ENCODE results near the gene CNRIP1. TPM values are rescaled to one million over a fixed set of nuclear protein-coding genes. Genes with fewer than 3 reads are reported as not detected.
"Not testable (repeated sequence)": the region's sequence is repeated elsewhere in the genome, so short reads cannot be mapped to it uniquely, and the experiment has no call there.

The CNRIP1 gene
- total RNA-seq, 2 experiments from 2014 or later = not detected

- POLR2A ChIA-PET = no interaction called here
- no peak overlapping the region for H3K27ac Mint-ChIP-seq
- ATAC-seq (ENCODE audit: low read depth) = no peak
- H3K9me3 Mint-ChIP-seq = no peaks in the 10 kb centered on the region
- H3K27me3 Mint-ChIP-seq = peaks cover 23% of the 10 kb centered on the region
- no peaks in the 10 kb centered on the region for H3K4me1 Mint-ChIP-seq
- H3K36me3 Mint-ChIP-seq = no peaks in the 10 kb centered on the region
- H3K4me3 Mint-ChIP-seq = no peak overlapping the region
- DNase-seq = no peak
These were observed 33.1 kb upstream of the CNRIP1 start for GRCh38 chr2:68352651-68353391.

DNA sequence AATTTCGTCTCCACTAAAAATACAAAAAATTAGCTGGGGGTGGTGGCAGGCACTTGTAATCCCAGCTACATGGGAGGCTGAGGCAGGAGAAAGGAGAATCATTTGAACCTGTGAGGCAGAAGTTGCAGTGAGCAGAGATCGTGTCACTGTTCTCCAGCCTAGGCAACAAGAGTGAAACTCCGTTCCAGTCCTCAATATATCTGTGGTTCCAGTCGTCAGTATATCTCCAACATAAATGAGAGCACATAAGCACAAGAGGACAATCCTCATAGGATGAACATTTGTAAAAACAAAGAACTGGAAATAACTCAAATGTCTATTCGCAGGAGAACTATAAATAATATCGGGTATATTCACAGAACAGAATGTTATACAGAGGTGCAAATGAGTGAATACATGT lies 32.2 kb upstream of the CNRIP1 start:
- POLR2A ChIA-PET = no interaction called here
- Mint-ChIP-seq H3K4me3 (no peak overlapping the region), H3K36me3 (no peaks in the 10 kb centered on the region), H3K27me3 (peaks cover 29% of the 10 kb centered on the region), H3K27ac (no peak overlapping the region), H3K4me1 (no peaks in the 10 kb centered on the region), H3K9me3 (no peaks in the 10 kb centered on the region)
- no peak for DNase-seq
- ATAC-seq (ENCODE audit: low read depth) = no peak

DNA sequence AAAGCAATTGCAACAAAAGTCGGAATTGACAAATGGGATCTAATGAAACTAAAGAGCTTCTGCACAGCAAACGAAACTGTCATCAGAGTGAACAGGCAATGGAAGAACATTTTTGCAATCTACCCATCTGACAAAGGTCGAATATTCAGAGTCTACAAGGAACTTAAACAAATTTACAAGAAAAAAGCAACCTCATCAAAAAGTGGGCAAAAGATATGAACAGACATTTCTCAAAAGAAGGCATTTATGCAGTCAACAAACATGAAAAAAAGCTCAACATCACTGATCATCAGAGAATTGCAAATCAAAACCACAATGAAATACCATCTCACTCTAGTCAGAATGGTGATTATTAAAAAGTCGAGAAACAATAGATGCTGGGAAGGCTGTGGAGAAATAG lies 29.3 kb upstream of the CNRIP1 start:
- H3K27ac Mint-ChIP-seq; H3K4me3 Mint-ChIP-seq; H3K36me3 Mint-ChIP-seq; POLR2A ChIA-PET; H3K9me3 Mint-ChIP-seq; DNase-seq; H3K4me1 Mint-ChIP-seq; ATAC-seq (ENCODE audit: low read depth): not testable (repeated sequence)
- peaks cover 32% of the 10 kb centered on the region for H3K27me3 Mint-ChIP-seq

- ATAC-seq (ENCODE audit: low read depth) (no peak), DNase-seq (no peak)
- peaks cover 55% of the 10 kb centered on the region for H3K27me3 Mint-ChIP-seq
- H3K27ac Mint-ChIP-seq = no peak overlapping the region
- H3K4me1 Mint-ChIP-seq = no peaks in the 10 kb centered on the region
- POLR2A ChIA-PET = no interaction called here
- H3K9me3 Mint-ChIP-seq = no peaks in the 10 kb centered on the region
- H3K36me3 Mint-ChIP-seq = no peaks in the 10 kb centered on the region
- H3K4me3 Mint-ChIP-seq = no peak overlapping the region
These were observed 25.6 kb upstream of the CNRIP1 start for GRCh38 chr2:68345129-68345875.

- no peak for ATAC-seq (ENCODE audit: low read depth)
- no peak overlapping the region for H3K27ac Mint-ChIP-seq
- no peak overlapping the region for H3K4me3 Mint-ChIP-seq
- DNase-seq = no peak
- H3K36me3 Mint-ChIP-seq = no peaks in the 10 kb centered on the region
- H3K4me1 Mint-ChIP-seq = no peaks in the 10 kb centered on the region
- peaks cover 56% of the 10 kb centered on the region for H3K27me3 Mint-ChIP-seq
- no peaks in the 10 kb centered on the region for H3K9me3 Mint-ChIP-seq
- POLR2A ChIA-PET = no interaction called here
These were observed 24.3 kb upstream of the CNRIP1 start for GRCh38 chr2:68344031-68344430.

DNA sequence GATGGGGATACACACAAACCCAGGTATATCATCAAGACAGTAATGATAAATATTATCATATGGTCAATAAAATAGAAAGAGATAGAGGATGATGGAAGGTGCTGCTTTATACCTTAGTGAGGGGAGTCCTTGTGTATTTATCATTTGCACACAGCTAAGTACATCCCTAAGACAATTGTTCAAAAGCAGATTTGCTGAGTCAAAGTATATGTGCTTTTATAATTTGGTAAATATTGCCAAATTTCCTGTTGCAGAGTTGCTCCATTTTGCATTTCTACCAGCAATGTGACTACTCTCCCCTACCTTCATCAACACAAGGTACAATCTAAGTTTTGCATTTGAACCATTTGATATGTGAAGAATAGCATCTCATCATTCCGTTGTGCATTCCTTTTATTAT lies 22.7 kb upstream of the CNRIP1 start:
- ATAC-seq (ENCODE audit: low read depth) (no peak), DNase-seq (no peak)
- H3K36me3 Mint-ChIP-seq = no peaks in the 10 kb centered on the region
- H3K4me3 Mint-ChIP-seq = no peak overlapping the region
- H3K9me3 Mint-ChIP-seq = no peaks in the 10 kb centered on the region
- H3K27me3 Mint-ChIP-seq = peaks cover 44% of the 10 kb centered on the region
- no peaks in the 10 kb centered on the region for H3K4me1 Mint-ChIP-seq
- POLR2A ChIA-PET = no interaction called here
- H3K27ac Mint-ChIP-seq = no peak overlapping the region

GRCh38 chr2:68341583-68341982 lies 21.8 kb upstream of the CNRIP1 start:
- ATAC-seq (ENCODE audit: low read depth) (no peak), DNase-seq (no peak)
- POLR2A ChIA-PET = interaction anchor here (0.7 kb wide), 1 partner anchor 65 kb away, joined by 3 read pairs; no protein-coding TSS in a partner anchor
- no peak overlapping the region for H3K4me3 Mint-ChIP-seq
- H3K36me3 Mint-ChIP-seq = no peaks in the 10 kb centered on the region
- H3K27me3 Mint-ChIP-seq = peaks cover 43% of the 10 kb centered on the region
- no peaks in the 10 kb centered on the region for H3K9me3 Mint-ChIP-seq
- no peak overlapping the region for H3K27ac Mint-ChIP-seq
- no peaks in the 10 kb centered on the region for H3K4me1 Mint-ChIP-seq

DNA sequence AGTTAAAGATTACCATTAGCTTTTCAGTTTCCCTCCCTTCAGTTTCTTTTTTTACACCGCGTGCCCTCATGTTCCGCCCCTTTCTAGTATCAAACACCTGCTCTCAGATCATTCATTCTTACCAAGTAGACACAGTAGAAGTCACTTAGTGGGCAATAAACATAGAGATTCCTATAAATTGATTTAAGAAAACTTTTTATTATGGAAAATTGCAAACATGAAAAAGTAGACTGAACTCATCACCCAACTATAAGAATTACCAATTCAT lies 21.2 kb upstream of the CNRIP1 start:
- H3K9me3 Mint-ChIP-seq = no peaks in the 10 kb centered on the region
- POLR2A ChIA-PET = no interaction called here
- no peak for ATAC-seq (ENCODE audit: low read depth)
- peaks cover 43% of the 10 kb centered on the region for H3K27me3 Mint-ChIP-seq
- no peak overlapping the region for H3K27ac Mint-ChIP-seq
- no peak for DNase-seq
- no peak overlapping the region for H3K4me3 Mint-ChIP-seq
- no peaks in the 10 kb centered on the region for H3K4me1 Mint-ChIP-seq
- no peaks in the 10 kb centered on the region for H3K36me3 Mint-ChIP-seq

GRCh38 chr2:68340226-68341061 lies 20.7 kb upstream of the CNRIP1 start:
- Mint-ChIP-seq H3K27me3 (peaks cover 42% of the 10 kb centered on the region), H3K9me3 (no peaks in the 10 kb centered on the region), H3K27ac (no peak overlapping the region), H3K36me3 (no peaks in the 10 kb centered on the region), H3K4me3 (no peak overlapping the region), H3K4me1 (no peaks in the 10 kb centered on the region)
- DNase-seq (no peak), ATAC-seq (ENCODE audit: low read depth) (no peak)
- POLR2A ChIA-PET = no interaction called here

- POLR2A ChIA-PET = no interaction called here
- ATAC-seq (ENCODE audit: low read depth) (no peak), DNase-seq (no peak)
- Mint-ChIP-seq H3K9me3 (no peaks in the 10 kb centered on the region), H3K4me1 (no peaks in the 10 kb centered on the region), H3K27me3 (peaks cover 24% of the 10 kb centered on the region), H3K27ac (no peak overlapping the region), H3K36me3 (no peaks in the 10 kb centered on the region), H3K4me3 (no peak overlapping the region)
These were observed 16.4 kb upstream of the CNRIP1 start for GRCh38 chr2:68336192-68336591.

DNA sequence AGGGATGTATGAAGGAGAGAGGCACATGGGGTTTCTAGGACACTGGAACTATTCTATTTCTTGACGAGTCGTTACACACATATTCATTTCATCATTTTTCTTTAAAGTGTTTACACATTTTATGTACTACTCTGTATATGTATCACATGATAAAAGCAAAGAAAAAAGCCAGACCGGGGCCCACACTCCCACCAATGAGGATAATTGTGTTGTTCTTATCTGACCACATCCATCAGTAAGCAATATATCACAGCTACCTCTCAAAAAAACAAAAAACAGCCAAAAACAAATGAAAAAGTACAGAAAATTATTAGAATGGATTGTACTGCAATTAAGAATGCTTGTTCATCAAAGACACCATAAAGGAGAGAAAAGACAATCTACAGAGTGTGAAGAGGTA lies 14.2 kb upstream of the CNRIP1 start:
- no peaks in the 10 kb centered on the region for H3K9me3 Mint-ChIP-seq
- no peak for DNase-seq
- ATAC-seq (ENCODE audit: low read depth) = no peak
- no peak overlapping the region for H3K4me3 Mint-ChIP-seq
- H3K27me3 Mint-ChIP-seq = peaks cover 20% of the 10 kb centered on the region
- no peaks in the 10 kb centered on the region for H3K36me3 Mint-ChIP-seq
- no peaks in the 10 kb centered on the region for H3K4me1 Mint-ChIP-seq
- H3K27ac Mint-ChIP-seq = no peak overlapping the region
- POLR2A ChIA-PET = no interaction called here

DNA sequence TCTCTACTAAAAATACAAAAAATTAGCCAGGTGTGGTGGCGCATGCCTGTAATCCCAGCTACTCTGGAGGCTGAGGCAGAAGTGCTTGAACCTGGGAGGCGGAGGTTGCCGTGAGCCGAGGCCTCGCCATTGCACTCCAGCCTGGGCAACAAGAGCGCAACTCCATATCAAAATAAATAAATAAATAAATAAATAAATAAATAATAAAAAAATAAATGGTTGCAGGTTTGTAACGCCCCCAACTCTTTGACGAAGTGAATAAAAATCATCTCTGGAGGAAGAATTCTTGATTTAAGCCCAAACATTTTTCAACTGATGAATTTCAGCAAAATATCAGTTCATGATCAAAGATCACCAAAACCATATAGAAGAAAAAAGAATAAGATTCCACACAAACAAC lies 13.3 kb upstream of the CNRIP1 start:
- POLR2A ChIA-PET = no interaction called here
- Mint-ChIP-seq H3K27me3 (peaks cover 23% of the 10 kb centered on the region), H3K4me1 (no peaks in the 10 kb centered on the region), H3K27ac (no peak overlapping the region), H3K9me3 (no peaks in the 10 kb centered on the region), H3K4me3 (no peak overlapping the region), H3K36me3 (no peaks in the 10 kb centered on the region)
- ATAC-seq (ENCODE audit: low read depth) (no peak), DNase-seq (no peak)

DNA sequence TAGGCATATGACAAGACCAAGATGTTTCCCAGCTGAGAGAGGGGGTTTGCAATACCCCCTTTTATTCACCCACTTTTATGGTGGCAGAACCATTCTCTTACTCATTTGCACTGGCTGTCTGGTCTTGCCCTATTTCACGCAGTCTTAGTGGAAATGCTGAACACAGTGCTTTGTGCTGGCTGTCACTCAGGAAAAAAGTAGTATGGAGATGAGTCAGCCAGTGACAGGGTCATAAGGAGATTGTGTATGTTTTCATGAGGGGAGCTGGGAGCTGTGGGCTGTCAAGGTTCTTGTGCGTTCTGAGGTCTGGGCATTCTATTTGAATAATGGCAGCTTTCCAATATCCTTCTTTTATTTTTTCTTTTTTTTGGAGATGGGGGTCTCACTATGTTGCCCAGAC lies 10.9 kb upstream of the CNRIP1 start:
- Mint-ChIP-seq H3K4me1 (no peaks in the 10 kb centered on the region), H3K9me3 (no peaks in the 10 kb centered on the region), H3K36me3 (no peaks in the 10 kb centered on the region), H3K27ac (no peak overlapping the region), H3K4me3 (no peak overlapping the region), H3K27me3 (peaks cover 25% of the 10 kb centered on the region)
- POLR2A ChIA-PET = no interaction called here
- DNase-seq = no peak
- ATAC-seq (ENCODE audit: low read depth) = no peak

GRCh38 chr2:68328901-68329300 lies 9.2 kb upstream of the CNRIP1 start:
- no peaks in the 10 kb centered on the region for H3K36me3 Mint-ChIP-seq
- ATAC-seq (ENCODE audit: low read depth) = no peak
- no peak overlapping the region for H3K4me3 Mint-ChIP-seq
- no peaks in the 10 kb centered on the region for H3K9me3 Mint-ChIP-seq
- no peak overlapping the region for H3K27ac Mint-ChIP-seq
- POLR2A ChIA-PET = no interaction called here
- no peaks in the 10 kb centered on the region for H3K4me1 Mint-ChIP-seq
- H3K27me3 Mint-ChIP-seq = peaks cover 36% of the 10 kb centered on the region
- DNase-seq = no peak
